ENCODE results near the gene RIMS1. TPM values are rescaled to one million over a fixed set of nuclear protein-coding genes. Genes with fewer than 3 reads are reported as not detected.

Gene RIMS1
- total and polyA plus RNA-seq, 2 of the 13 experiments (the other 11 are each of a cell fraction or from before 2014, with no cell fraction given): not detected

- TF ChIP-seq, protein P1, sequence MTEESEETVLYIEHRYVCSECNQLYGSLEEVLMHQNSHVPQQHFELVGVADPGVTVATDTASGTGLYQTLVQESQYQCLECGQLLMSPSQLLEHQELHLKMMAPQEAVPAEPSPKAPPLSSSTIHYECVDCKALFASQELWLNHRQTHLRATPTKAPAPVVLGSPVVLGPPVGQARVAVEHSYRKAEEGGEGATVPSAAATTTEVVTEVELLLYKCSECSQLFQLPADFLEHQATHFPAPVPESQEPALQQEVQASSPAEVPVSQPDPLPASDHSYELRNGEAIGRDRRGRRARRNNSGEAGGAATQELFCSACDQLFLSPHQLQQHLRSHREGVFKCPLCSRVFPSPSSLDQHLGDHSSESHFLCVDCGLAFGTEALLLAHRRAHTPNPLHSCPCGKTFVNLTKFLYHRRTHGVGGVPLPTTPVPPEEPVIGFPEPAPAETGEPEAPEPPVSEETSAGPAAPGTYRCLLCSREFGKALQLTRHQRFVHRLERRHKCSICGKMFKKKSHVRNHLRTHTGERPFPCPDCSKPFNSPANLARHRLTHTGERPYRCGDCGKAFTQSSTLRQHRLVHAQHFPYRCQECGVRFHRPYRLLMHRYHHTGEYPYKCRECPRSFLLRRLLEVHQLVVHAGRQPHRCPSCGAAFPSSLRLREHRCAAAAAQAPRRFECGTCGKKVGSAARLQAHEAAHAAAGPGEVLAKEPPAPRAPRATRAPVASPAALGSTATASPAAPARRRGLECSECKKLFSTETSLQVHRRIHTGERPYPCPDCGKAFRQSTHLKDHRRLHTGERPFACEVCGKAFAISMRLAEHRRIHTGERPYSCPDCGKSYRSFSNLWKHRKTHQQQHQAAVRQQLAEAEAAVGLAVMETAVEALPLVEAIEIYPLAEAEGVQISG (CRISPR knock-in tag; IDR thresholded peaks at IDR 0.05): no peak
- TF ChIP-seq ZFAT (CRISPR knock-in tag; conservative IDR thresholded peaks at IDR 0.05) (no peak), ZNF121 (CRISPR knock-in tag; IDR thresholded peaks at IDR 0.05) (no peak)
Measured at GRCh38 chr6:71983131-71983530, 96.8 kb downstream of the RIMS1 start (continued).

DNA sequence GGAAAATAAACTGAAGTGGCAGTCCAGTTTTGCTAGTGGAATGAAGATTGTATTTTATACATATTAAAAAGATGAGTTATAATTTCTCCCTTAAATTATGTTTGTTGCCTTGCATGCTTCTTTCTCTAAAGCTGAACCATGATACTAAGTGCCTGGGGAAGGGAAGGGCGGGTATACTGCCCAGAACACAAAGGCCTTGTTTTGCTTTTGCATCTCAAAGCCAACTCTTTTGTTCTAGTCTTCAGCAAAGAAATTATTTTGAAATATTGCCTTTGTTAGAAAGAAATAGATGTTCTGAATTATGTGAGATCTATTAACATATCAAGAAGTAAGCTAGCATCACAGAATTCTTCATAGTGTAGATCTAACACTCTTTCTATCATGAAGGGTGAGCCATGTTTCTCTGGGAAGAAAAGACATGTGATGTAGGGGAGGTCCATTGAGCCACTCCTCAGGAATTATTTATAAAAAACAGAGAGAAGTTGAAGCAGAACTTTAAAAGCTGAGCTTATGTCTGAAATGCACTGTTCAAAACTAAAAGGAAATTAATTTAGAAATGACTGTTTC is 108.4 kb downstream of the RIMS1 start:
- intact Hi-C loops (cut with micrococcal nuclease; ENCODE audit: unreplicated experiment) (no loop called here), in situ Hi-C loops (cut with HindIII; ENCODE audit: extremely low pct_ligation_motif_present, low pct_unique_long_range_greater_than_20kb) (no loop called here)
- no peak for TF ChIP-seq ZNF292 (CRISPR knock-in tag; IDR thresholded peaks at IDR 0.05; ENCODE audit: borderline replicate concordance, low read depth)
- TF ChIP-seq ZBED4 (CRISPR knock-in tag; IDR thresholded peaks at IDR 0.05; ENCODE audit: borderline replicate concordance): no peak
- TF ChIP-seq DRAP1 (CRISPR knock-in tag; IDR thresholded peaks at IDR 0.05): no peak
- TF ChIP-seq ZSCAN29 (CRISPR knock-in tag; conservative IDR thresholded peaks at IDR 0.05): no peak
- no peak for TF ChIP-seq DMAP1 (CRISPR knock-in tag; IDR thresholded peaks at IDR 0.05)
- no peak for TF ChIP-seq ZNF878 (CRISPR knock-in tag; IDR thresholded peaks at IDR 0.05)
- TF ChIP-seq, protein P2, sequence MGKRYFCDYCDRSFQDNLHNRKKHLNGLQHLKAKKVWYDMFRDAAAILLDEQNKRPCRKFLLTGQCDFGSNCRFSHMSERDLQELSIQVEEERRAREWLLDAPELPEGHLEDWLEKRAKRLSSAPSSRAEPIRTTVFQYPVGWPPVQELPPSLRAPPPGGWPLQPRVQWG (CRISPR knock-in tag; IDR thresholded peaks at IDR 0.05; ENCODE audit: borderline replicate concordance, low read depth): no peak
- no peak for TF ChIP-seq SRSF1 (optimal IDR thresholded peaks at IDR 0.05; ENCODE audit: low read depth, low read length)
- no peak for TF ChIP-seq BRD4 (CRISPR knock-in tag; IDR thresholded peaks at IDR 0.05)
- TF ChIP-seq FOXO1 (CRISPR knock-in tag; IDR thresholded peaks at IDR 0.05): no peak
- no peak for TF ChIP-seq TCF7 (IDR thresholded peaks at IDR 0.05; ENCODE audit: low read depth)
- no peak for TF ChIP-seq LBX2 (CRISPR knock-in tag; IDR thresholded peaks at IDR 0.05; ENCODE audit: borderline replicate concordance)
- TF ChIP-seq LCORL (IDR thresholded peaks at IDR 0.05): no peak
- no peak for TF ChIP-seq LCORL (CRISPR knock-in tag; IDR thresholded peaks at IDR 0.05)
- Histone ChIP-seq H4K20me1 (ENCODE audit: insufficient read depth, low read length) (no peaks in the 10 kb centered on the region), H3K4me3 (replicated peaks in 1 of 3; ENCODE audit: insufficient read depth in 1 of 3, low read depth in 2 of 3, low read length in 3 of 3) (no peak overlapping the region), H3K9ac (ENCODE audit: insufficient read depth, low read depth, low read length) (no peak overlapping the region), H3K4me2 (ENCODE audit: low read depth, low read length) (no peak overlapping the region), H3K27me3 (ENCODE audit: control insufficient read depth in 1 of 2, insufficient read depth in 2 of 2, low read length in 2 of 2) (no peaks in the 10 kb centered on the region), H3K36me3 (replicated peaks in 1 of 2; ENCODE audit: control insufficient read depth in 1 of 2, insufficient read depth in 2 of 2, low read length in 2 of 2) (no peaks in the 10 kb centered on the region), H3K4me1 (ENCODE audit: insufficient read depth, low read length) (no peaks in the 10 kb centered on the region), H3K27ac (ENCODE audit: extremely low read length, insufficient read depth, low read length) (no peak overlapping the region), H3K9me3 (ENCODE audit: low read length) (no peaks in the 10 kb centered on the region), H2AFZ (ENCODE audit: low read length) (no peak overlapping the region), H3K79me2 (ENCODE audit: insufficient read depth, low read length) (no peaks in the 10 kb centered on the region)
- no TSS peak for BruUV-seq (replicated peaks)
- ATAC-seq: no peak
- FAIRE-seq: no peak
- POLR2A ChIA-PET: no interaction called here
- 0% methylated on average over 1 of the region's 1 CpG for WGBS (ENCODE audit: low lambda C conversion rate)
- CTCF ChIA-PET (ENCODE audit: low intra/inter-chr PET ratio, low total read pairs): no interaction called here
- DNase-seq (ENCODE audit: low spot score): no peak

Data from HepG2 (cell line).